ENCODE data around the gene NHERF1.

NHERF1 gene

GRCh38 chr17:74812109-74813009 lies 63.9 kb downstream of the NHERF1 start:
- Histone ChIP-seq H3K9ac (no peak overlapping the region), H3K4me1 (ENCODE audit: low read depth, poor library complexity, severe bottlenecking) (no peaks in the 10 kb centered on the region), H3K4me2 (no peak overlapping the region), H3K36me3 (ENCODE audit: insufficient read depth) (no peaks in the 10 kb centered on the region), H3K27ac (no peak overlapping the region), H3K4me3 (IDR thresholded peaks at IDR 0.05; ENCODE audit: insufficient read depth, low read depth, low read length) (no peak overlapping the region), H2AFZ (ENCODE audit: low read depth) (no peak overlapping the region), H3K79me2 (ENCODE audit: insufficient read depth, low read depth) (no peaks in the 10 kb centered on the region), H3K27me3 (ENCODE audit: insufficient read depth, low read depth) (no peaks in the 10 kb centered on the region), H4K20me1 (ENCODE audit: insufficient read depth) (no peaks in the 10 kb centered on the region)
- no peak for TF ChIP-seq CTCF (conservative IDR thresholded peaks at IDR 0.05; ENCODE audit: low read depth, low read length)

GRCh38 chr17:74814453-74814852 lies 66.0 kb downstream of the NHERF1 start:
- Histone ChIP-seq H3K4me1 (ENCODE audit: low read depth, poor library complexity, severe bottlenecking) (no peaks in the 10 kb centered on the region), H3K36me3 (ENCODE audit: insufficient read depth) (no peaks in the 10 kb centered on the region)

GRCh38 chr17:74815067-74815466 lies 66.6 kb downstream of the NHERF1 start:
- no peaks in the 10 kb centered on the region for H3K27me3 ChIP-seq (ENCODE audit: insufficient read depth, low read depth)
- no peak for TF ChIP-seq CTCF (conservative IDR thresholded peaks at IDR 0.05; ENCODE audit: low read depth, low read length)
- H3K9ac ChIP-seq, result no peak overlapping the region
- no peak overlapping the region for H2AFZ ChIP-seq (ENCODE audit: low read depth)
- H3K79me2 ChIP-seq (ENCODE audit: insufficient read depth, low read depth), result no peaks in the 10 kb centered on the region
- no peaks in the 10 kb centered on the region for H3K4me1 ChIP-seq (ENCODE audit: low read depth, poor library complexity, severe bottlenecking)
- H3K36me3 ChIP-seq (ENCODE audit: insufficient read depth), result no peaks in the 10 kb centered on the region
- no peak overlapping the region for H3K27ac ChIP-seq
- H3K4me2 ChIP-seq, result no peak overlapping the region
- H4K20me1 ChIP-seq (ENCODE audit: insufficient read depth), result no peaks in the 10 kb centered on the region
- H3K4me3 ChIP-seq (IDR thresholded peaks at IDR 0.05; ENCODE audit: insufficient read depth, low read depth, low read length), result no peak overlapping the region

More at GRCh38 chr17:74814453-74814852, 66.0 kb downstream of the NHERF1 start:
- Histone ChIP-seq H3K4me2 (no peak overlapping the region), H3K27ac (no peak overlapping the region), H3K79me2 (ENCODE audit: insufficient read depth, low read depth) (no peaks in the 10 kb centered on the region), H3K4me3 (IDR thresholded peaks at IDR 0.05; ENCODE audit: insufficient read depth, low read depth, low read length) (no peak overlapping the region), H4K20me1 (ENCODE audit: insufficient read depth) (no peaks in the 10 kb centered on the region), H3K9ac (no peak overlapping the region), H2AFZ (ENCODE audit: low read depth) (no peak overlapping the region), H3K27me3 (ENCODE audit: insufficient read depth, low read depth) (no peaks in the 10 kb centered on the region)
- TF ChIP-seq CTCF (conservative IDR thresholded peaks at IDR 0.05; ENCODE audit: low read depth, low read length), result peak; percentile 34

- H2AFZ ChIP-seq (ENCODE audit: low read depth), result no peak overlapping the region
- no peak overlapping the region for H3K4me2 ChIP-seq
- no peak overlapping the region for H3K4me3 ChIP-seq (IDR thresholded peaks at IDR 0.05; ENCODE audit: insufficient read depth, low read depth, low read length)
- no peaks in the 10 kb centered on the region for H3K36me3 ChIP-seq (ENCODE audit: insufficient read depth)
- H3K9ac ChIP-seq, result no peak overlapping the region
- H3K4me1 ChIP-seq (ENCODE audit: low read depth, poor library complexity, severe bottlenecking), result no peaks in the 10 kb centered on the region
- no peak for TF ChIP-seq CTCF (conservative IDR thresholded peaks at IDR 0.05; ENCODE audit: low read depth, low read length)
- H3K27me3 ChIP-seq (ENCODE audit: insufficient read depth, low read depth), result no peaks in the 10 kb centered on the region
- H3K27ac ChIP-seq, result no peak overlapping the region
- H3K79me2 ChIP-seq (ENCODE audit: insufficient read depth, low read depth), result no peaks in the 10 kb centered on the region
- no peaks in the 10 kb centered on the region for H4K20me1 ChIP-seq (ENCODE audit: insufficient read depth)
Observed at GRCh38 chr17:74815550-74816370, 67.3 kb downstream of the NHERF1 start.

Data from KMS-11 (cell line).